HEK293 (cell line): Measurements from ENCODE around the gene PER1.

Experiments used
- CTCF ChIA-PET: fragments of 350-600 bp; formaldehyde crosslinking; extraction: SDS; loops from one replicate; lab custom pipeline; 2021; ENCODE audit warnings: antibody characterized with exemption; lab: Yijun Ruan, JAX
- POLR2A ChIA-PET: fragments of 300-600 bp; formaldehyde crosslinking; extraction: SDS; loops from one replicate; lab custom pipeline; 2020; ENCODE audit warnings: antibody characterized with exemption, inconsistent platforms; lab: Yijun Ruan, JAX
- H3K27ac ChIP-seq: fragments of 200-500 bp; sonication (Bioruptor generic); 2 replicates; pipeline ENCODE4 v1.5.1; 2014; ENCODE audit warnings: low read depth, low read length, control low read depth, inconsistent platforms; ENCODE audit errors: extremely low read depth
- H3K36me3 ChIP-seq, 2 experiments: fragments of 200-500 bp in 1 of 2; sonication (Bioruptor generic) in 1 of 2; 1 replicate in 1 of 2; 2 replicates in 1 of 2; pipeline ENCODE4 v1.5.1; 2014 to 2017; ENCODE audit warnings: inconsistent platforms in 2 of 2, low read length in 2 of 2; ENCODE audit not compliant: control insufficient read depth in 2 of 2, insufficient read depth in 1 of 2
- H3K4me1 ChIP-seq: fragments of 200-500 bp; sonication (Bioruptor generic); 2 replicates; pipeline ENCODE4 v1.5.1; 2014; ENCODE audit warnings: mild to moderate bottlenecking, low read length, inconsistent platforms; ENCODE audit not compliant: control insufficient read depth, insufficient read depth
- H3K4me3 ChIP-seq: 2 replicates; pipeline ENCODE4 v1.5.1; 2011; ENCODE audit warnings: low read depth, mild to moderate bottlenecking, control low read depth, low read length, moderate library complexity
- H3K9me3 ChIP-seq: fragments of 200-500 bp; sonication (Bioruptor generic); 2 replicates; pipeline ENCODE4 v1.5.1; 2014; ENCODE audit warnings: low read depth, low read length, inconsistent platforms; ENCODE audit not compliant: control insufficient read depth, insufficient read depth
- KLF8 ChIP-seq: fragments of 450-650 bp; formaldehyde crosslinking; IDR thresholded peaks from 2 replicates; pipeline ENCODE4 v1.5.1; 2016; ENCODE audit warnings: missing biosample characterization, missing genetic modification characterization
- OVOL3 ChIP-seq: fragments of 450-650 bp; formaldehyde crosslinking; IDR thresholded peaks from 2 replicates; pipeline ENCODE4 v1.5.1; 2016; ENCODE audit warnings: missing biosample characterization, missing genetic modification characterization
- ZEB2 ChIP-seq: fragments of 450-650 bp; formaldehyde crosslinking; IDR thresholded peaks from 2 replicates; pipeline ENCODE4 v1.5.1; 2016; ENCODE audit warnings: missing biosample characterization, missing genetic modification characterization
- ZFP3 ChIP-seq: fragments of 450-650 bp; formaldehyde crosslinking; IDR thresholded peaks from 2 replicates; pipeline ENCODE4 v1.5.1; 2016; ENCODE audit warnings: low read depth, missing biosample characterization, missing genetic modification characterization
- ZFP69B ChIP-seq: fragments of 450-650 bp; formaldehyde crosslinking; IDR thresholded peaks from 2 replicates; pipeline ENCODE4 v1.5.1; 2016; ENCODE audit warnings: missing biosample characterization, missing genetic modification characterization
- ZNF132 ChIP-seq: fragments of 450-650 bp; formaldehyde crosslinking; IDR thresholded peaks from 2 replicates; pipeline ENCODE4 v1.5.1; 2017; ENCODE audit warnings: missing biosample characterization, missing genetic modification characterization, borderline replicate concordance
- ZNF146 ChIP-seq: fragments of 450-650 bp; formaldehyde crosslinking; IDR thresholded peaks from 2 replicates; pipeline ENCODE4 v1.5.1; 2016; ENCODE audit warnings: missing biosample characterization, missing genetic modification characterization
- ZNF157 ChIP-seq: fragments of 450-650 bp; formaldehyde crosslinking; IDR thresholded peaks from 2 replicates; pipeline ENCODE4 v1.5.1; 2016; ENCODE audit warnings: missing biosample characterization, missing genetic modification characterization
- ZNF473 ChIP-seq: fragments of 450-650 bp; formaldehyde crosslinking; IDR thresholded peaks from 2 replicates; pipeline ENCODE4 v1.5.1; 2017; ENCODE audit warnings: missing biosample characterization, missing genetic modification characterization
- ZNF530 ChIP-seq: fragments of 450-650 bp; formaldehyde crosslinking; IDR thresholded peaks from 2 replicates; pipeline ENCODE4 v1.5.1; 2016; ENCODE audit warnings: low read depth, missing biosample characterization, missing genetic modification characterization
- ZNF560 ChIP-seq: fragments of 450-650 bp; formaldehyde crosslinking; IDR thresholded peaks from 2 replicates; pipeline ENCODE4 v1.5.1; 2017; ENCODE audit warnings: missing biosample characterization, missing genetic modification characterization, borderline replicate concordance
- ZNF571 ChIP-seq: fragments of 450-650 bp; formaldehyde crosslinking; IDR thresholded peaks from 2 replicates; pipeline ENCODE4 v1.5.0; 2017; ENCODE audit warnings: missing biosample characterization, missing genetic modification characterization
- ZNF629 ChIP-seq: fragments of 450-650 bp; formaldehyde crosslinking; IDR thresholded peaks from 2 replicates; pipeline ENCODE4 v1.5.1; 2017; ENCODE audit warnings: missing biosample characterization, missing genetic modification characterization
- ZNF654 ChIP-seq: fragments of 450-650 bp; formaldehyde crosslinking; IDR thresholded peaks from 2 replicates; pipeline ENCODE4 v1.5.1; 2016; ENCODE audit warnings: low read depth, missing biosample characterization, missing genetic modification characterization
- ZNF701 ChIP-seq: fragments of 450-650 bp; formaldehyde crosslinking; IDR thresholded peaks from 2 replicates; pipeline ENCODE4 v1.5.1; 2016; ENCODE audit warnings: missing biosample characterization, missing genetic modification characterization
- ZNF747 ChIP-seq: fragments of 450-650 bp; formaldehyde crosslinking; IDR thresholded peaks from 2 replicates; pipeline ENCODE4 v1.5.1; 2016; ENCODE audit warnings: missing biosample characterization, missing genetic modification characterization
- ZNF785 ChIP-seq: fragments of 450-650 bp; formaldehyde crosslinking; IDR thresholded peaks from 2 replicates; pipeline ENCODE4 v1.5.1; 2016; ENCODE audit warnings: missing biosample characterization, missing genetic modification characterization
- ZSCAN16 ChIP-seq: fragments of 450-650 bp; formaldehyde crosslinking; IDR thresholded peaks from 2 replicates; pipeline ENCODE4 v1.5.1; 2016; ENCODE audit warnings: missing biosample characterization, missing genetic modification characterization
- ZXDB ChIP-seq: fragments of 450-650 bp; formaldehyde crosslinking; IDR thresholded peaks from 2 replicates; pipeline ENCODE4 v1.5.1; 2016; ENCODE audit warnings: missing biosample characterization, missing genetic modification characterization
- TF ChIP-seq, protein P1 (sequence below): fragments of 450-650 bp; formaldehyde crosslinking; IDR thresholded peaks from 2 replicates; pipeline ENCODE4 v1.5.1; 2016; ENCODE audit warnings: missing biosample characterization, missing genetic modification characterization
- TF ChIP-seq, protein P2 (sequence below): fragments of 450-650 bp; formaldehyde crosslinking; conservative IDR thresholded peaks from 2 replicates; pipeline ENCODE4 v1.5.1; 2016; ENCODE audit warnings: low read depth, missing biosample characterization, missing genetic modification characterization
- TF ChIP-seq, protein P3 (sequence below): fragments of 450-650 bp; formaldehyde crosslinking; IDR thresholded peaks from 2 replicates; pipeline ENCODE4 v1.5.1; 2016; ENCODE audit warnings: missing biosample characterization, missing genetic modification characterization
- TF ChIP-seq, protein P4 (sequence below): fragments of 450-650 bp; formaldehyde crosslinking; IDR thresholded peaks from 2 replicates; pipeline ENCODE4 v1.5.1; 2016; ENCODE audit warnings: missing biosample characterization, missing genetic modification characterization
- TF ChIP-seq, protein P5 (sequence below): fragments of 450-650 bp; formaldehyde crosslinking; IDR thresholded peaks from 2 replicates; pipeline ENCODE4 v1.5.1; 2016; ENCODE audit warnings: missing biosample characterization, missing genetic modification characterization

The PER1 gene

DNA sequence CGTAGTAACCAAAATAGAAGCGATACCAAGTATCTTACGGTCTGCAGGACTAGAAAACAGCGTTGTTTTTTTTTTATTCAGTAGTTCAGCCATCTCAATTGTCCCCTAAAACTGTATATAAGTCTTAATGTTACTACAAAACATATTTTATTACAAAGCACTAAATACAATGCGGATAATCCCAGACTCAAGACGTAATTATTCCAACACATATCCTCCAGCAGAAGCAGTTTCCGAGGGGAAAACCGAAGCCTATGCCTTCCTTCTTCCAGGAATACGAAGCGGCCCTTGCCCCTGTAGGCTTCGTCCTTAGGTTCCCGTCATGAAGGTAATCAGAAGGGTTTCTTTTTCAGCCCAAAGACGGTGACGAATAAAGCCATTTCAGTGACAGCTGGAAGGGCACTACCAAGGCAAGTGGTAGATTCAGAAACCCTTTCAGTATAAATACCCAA lies 21.7 kb upstream of the PER1 start (continued):
- TF ChIP-seq, protein P1, sequence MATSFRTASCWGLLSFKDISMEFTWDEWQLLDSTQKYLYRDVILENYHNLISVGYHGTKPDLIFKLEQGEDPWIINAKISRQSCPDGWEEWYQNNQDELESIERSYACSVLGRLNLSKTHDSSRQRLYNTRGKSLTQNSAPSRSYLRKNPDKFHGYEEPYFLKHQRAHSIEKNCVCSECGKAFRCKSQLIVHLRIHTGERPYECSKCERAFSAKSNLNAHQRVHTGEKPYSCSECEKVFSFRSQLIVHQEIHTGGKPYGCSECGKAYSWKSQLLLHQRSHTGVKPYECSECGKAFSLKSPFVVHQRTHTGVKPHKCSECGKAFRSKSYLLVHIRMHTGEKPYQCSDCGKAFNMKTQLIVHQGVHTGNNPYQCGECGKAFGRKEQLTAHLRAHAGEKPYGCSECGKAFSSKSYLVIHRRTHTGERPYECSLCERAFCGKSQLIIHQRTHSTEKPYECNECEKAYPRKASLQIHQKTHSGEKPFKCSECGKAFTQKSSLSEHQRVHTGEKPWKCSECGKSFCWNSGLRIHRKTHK (tag by site-specific recombination): no peak
- TF ChIP-seq, protein P2, sequence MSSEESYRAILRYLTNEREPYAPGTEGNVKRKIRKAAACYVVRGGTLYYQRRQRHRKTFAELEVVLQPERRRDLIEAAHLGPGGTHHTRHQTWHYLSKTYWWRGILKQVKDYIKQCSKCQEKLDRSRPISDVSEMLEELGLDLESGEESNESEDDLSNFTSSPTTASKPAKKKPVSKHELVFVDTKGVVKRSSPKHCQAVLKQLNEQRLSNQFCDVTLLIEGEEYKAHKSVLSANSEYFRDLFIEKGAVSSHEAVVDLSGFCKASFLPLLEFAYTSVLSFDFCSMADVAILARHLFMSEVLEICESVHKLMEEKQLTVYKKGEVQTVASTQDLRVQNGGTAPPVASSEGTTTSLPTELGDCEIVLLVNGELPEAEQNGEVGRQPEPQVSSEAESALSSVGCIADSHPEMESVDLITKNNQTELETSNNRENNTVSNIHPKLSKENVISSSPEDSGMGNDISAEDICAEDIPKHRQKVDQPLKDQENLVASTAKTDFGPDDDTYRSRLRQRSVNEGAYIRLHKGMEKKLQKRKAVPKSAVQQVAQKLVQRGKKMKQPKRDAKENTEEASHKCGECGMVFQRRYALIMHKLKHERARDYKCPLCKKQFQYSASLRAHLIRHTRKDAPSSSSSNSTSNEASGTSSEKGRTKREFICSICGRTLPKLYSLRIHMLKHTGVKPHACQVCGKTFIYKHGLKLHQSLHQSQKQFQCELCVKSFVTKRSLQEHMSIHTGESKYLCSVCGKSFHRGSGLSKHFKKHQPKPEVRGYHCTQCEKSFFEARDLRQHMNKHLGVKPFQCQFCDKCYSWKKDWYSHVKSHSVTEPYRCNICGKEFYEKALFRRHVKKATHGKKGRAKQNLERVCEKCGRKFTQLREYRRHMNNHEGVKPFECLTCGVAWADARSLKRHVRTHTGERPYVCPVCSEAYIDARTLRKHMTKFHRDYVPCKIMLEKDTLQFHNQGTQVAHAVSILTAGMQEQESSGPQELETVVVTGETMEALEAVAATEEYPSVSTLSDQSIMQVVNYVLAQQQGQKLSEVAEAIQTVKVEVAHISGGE (tag by site-specific recombination): peak; percentile 54
- TF ChIP-seq ZFP3 (tag by site-specific recombination): no peak
- no peak for TF ChIP-seq KLF8 (tag by site-specific recombination)
- no peak for TF ChIP-seq OVOL3 (tag by site-specific recombination)
- TF ChIP-seq, protein P3, sequence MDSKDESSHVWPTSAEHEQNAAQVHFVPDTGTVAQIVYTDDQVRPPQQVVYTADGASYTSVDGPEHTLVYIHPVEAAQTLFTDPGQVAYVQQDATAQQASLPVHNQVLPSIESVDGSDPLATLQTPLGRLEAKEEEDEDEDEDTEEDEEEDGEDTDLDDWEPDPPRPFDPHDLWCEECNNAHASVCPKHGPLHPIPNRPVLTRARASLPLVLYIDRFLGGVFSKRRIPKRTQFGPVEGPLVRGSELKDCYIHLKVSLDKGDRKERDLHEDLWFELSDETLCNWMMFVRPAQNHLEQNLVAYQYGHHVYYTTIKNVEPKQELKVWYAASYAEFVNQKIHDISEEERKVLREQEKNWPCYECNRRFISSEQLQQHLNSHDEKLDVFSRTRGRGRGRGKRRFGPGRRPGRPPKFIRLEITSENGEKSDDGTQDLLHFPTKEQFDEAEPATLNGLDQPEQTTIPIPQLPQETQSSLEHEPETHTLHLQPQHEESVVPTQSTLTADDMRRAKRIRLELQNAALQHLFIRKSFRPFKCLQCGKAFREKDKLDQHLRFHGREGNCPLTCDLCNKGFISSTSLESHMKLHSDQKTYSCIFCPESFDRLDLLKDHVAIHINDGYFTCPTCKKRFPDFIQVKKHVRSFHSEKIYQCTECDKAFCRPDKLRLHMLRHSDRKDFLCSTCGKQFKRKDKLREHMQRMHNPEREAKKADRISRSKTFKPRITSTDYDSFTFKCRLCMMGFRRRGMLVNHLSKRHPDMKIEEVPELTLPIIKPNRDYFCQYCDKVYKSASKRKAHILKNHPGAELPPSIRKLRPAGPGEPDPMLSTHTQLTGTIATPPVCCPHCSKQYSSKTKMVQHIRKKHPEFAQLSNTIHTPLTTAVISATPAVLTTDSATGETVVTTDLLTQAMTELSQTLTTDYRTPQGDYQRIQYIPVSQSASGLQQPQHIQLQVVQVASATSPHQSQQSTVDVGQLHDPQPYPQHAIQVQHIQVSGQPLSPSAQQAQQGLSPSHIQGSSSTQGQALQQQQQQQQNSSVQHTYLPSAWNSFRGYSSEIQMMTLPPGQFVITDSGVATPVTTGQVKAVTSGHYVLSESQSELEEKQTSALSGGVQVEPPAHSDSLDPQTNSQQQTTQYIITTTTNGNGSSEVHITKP: no peak
- no peak for TF ChIP-seq ZFP69B (tag by site-specific recombination)

DNA sequence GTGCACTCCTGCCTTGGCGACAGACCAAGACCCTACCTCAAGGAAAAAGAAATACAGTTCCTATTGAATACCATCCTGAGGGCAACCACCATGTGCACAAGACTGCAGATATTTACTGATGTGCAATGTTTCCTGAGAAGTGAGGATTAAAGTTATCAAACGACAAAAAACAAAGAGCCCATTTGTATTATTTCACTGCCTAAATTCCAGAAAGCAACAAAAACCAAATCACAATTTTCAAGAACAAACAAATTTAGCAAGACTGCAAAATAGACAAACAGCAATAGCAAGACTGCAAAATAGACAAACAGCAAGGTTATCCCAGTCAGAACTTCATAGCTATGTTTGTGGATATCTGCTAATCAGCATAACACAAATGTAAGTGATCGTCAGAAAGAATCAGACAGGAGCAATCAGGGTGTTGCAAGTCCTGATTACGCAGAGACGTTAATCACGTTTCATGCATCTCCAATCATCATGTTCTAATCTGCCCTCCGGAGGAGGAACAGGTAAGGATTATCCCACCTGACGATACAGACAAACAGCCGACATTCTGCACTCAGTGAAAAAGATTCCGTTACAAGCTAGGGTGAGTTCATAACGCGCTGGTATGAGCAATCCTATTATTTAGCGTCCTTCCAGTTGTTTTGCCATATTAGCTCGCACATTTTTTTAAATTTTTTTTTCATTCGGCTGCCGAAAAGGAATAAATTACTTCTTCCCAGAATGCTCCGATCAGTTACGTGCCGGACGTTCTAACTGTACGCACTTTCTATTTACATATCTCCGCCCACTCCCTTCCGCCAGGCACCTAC lies 21.1 kb upstream of the PER1 start:
- peaks cover 10% of the 10 kb centered on the region for H3K4me1 ChIP-seq
- no peaks in the 10 kb centered on the region for H3K9me3 ChIP-seq
- H3K36me3 ChIP-seq: no peaks in the 10 kb centered on the region
- ChIA-PET CTCF (interaction anchor here (0.7 to 1.9 kb wide), 8 partner anchors 10 to 128 kb away, joined by 3 to 10 read pairs (median 4); partner anchors contain the start of gene ALOXE3), POLR2A (interaction anchor here (0.5 to 3.4 kb wide), 34 partner anchors 9 to 769 kb away, joined by 3 to 68 read pairs (median 6); partner anchors contain the start of genes AURKB, BORCS6, CTC1 and HES7)
- H3K27ac ChIP-seq: peak overlapping the region; percentile 89
- peak overlapping the region; percentile 53 for H3K4me3 ChIP-seq
- TF ChIP-seq ZNF530 (no peak), ZNF629 (tag by site-specific recombination) (peak; percentile 98), ZEB2 (tag by site-specific recombination) (peak; percentile 100), ZNF473 (tag by site-specific recombination) (no peak), ZSCAN16 (tag by site-specific recombination) (no peak), ZNF132 (tag by site-specific recombination) (no peak), ZNF654 (tag by site-specific recombination) (0 out of 2 replicates have a peak, but pooled peaks have one; percentile 2), ZNF146 (peak; percentile 68), ZNF157 (no peak), ZNF785 (peak; percentile 73; the same call in 1 of the 2 replicates), ZXDB (tag by site-specific recombination) (peak; percentile 70), ZNF571 (tag by site-specific recombination) (no peak), ZNF701 (no peak), ZNF747 (tag by site-specific recombination) (no peak), ZNF560 (no peak)
- TF ChIP-seq, protein P4, sequence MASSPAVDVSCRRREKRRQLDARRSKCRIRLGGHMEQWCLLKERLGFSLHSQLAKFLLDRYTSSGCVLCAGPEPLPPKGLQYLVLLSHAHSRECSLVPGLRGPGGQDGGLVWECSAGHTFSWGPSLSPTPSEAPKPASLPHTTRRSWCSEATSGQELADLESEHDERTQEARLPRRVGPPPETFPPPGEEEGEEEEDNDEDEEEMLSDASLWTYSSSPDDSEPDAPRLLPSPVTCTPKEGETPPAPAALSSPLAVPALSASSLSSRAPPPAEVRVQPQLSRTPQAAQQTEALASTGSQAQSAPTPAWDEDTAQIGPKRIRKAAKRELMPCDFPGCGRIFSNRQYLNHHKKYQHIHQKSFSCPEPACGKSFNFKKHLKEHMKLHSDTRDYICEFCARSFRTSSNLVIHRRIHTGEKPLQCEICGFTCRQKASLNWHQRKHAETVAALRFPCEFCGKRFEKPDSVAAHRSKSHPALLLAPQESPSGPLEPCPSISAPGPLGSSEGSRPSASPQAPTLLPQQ (tag by site-specific recombination): peak; percentile 21; the same call in 1 of the 2 replicates
- TF ChIP-seq, protein P5, sequence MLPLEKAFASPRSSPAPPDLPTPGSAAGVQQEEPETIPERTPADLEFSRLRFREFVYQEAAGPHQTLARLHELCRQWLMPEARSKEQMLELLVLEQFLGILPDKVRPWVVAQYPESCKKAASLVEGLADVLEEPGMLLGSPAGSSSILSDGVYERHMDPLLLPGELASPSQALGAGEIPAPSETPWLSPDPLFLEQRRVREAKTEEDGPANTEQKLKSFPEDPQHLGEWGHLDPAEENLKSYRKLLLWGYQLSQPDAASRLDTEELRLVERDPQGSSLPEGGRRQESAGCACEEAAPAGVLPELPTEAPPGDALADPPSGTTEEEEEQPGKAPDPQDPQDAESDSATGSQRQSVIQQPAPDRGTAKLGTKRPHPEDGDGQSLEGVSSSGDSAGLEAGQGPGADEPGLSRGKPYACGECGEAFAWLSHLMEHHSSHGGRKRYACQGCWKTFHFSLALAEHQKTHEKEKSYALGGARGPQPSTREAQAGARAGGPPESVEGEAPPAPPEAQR: peak; percentile 95
